CD4-positive, alpha-beta T cell treated with Interleukin-2 at 100 ng/mL for 4 hours (primary cell): ENCODE results near the gene ZNF444.
"Not testable (repeated sequence)": the region's sequence is repeated elsewhere in the genome, so short reads cannot be mapped to it uniquely, and the experiment has no call there.

Experiments used
- DNase-seq: peaks from one replicate; pipeline ENCODE4 v3.0.0-alpha.2; 2020; ENCODE audit warnings: low spot score

Gene ZNF444

DNA sequence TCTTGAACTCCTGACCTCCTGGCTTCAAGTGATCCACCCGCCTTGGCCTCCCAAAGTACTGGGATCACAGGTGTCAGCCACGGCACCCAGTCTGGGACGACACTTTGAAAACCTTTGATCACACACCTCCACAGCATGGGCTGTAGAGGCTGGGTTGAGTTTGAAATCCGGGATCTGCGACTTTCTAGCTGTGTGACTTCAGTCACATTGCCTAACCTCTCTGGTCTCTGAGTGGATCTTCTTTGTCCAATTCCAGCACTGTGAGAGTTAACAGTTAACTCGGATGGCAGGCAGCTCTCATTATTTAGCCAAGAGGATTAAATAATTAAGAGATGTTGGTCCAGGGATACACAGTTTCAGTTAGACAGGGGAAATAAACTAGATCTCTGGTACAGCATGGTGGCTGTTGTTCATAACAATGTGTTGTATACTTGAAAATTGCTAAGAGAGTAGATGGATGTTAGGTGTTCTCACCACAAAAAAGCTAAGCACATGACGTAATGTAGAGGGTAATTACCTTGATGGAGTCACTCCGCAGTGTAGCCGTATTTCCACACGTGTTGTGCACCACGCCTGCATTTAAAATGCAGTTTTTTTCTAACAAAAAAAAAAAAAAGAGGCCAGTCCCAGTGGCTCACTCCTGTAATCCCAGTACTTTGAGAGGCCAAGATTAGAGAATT lies 36.6 kb downstream of the ZNF444 start:
- no peak for DNase-seq

DNA sequence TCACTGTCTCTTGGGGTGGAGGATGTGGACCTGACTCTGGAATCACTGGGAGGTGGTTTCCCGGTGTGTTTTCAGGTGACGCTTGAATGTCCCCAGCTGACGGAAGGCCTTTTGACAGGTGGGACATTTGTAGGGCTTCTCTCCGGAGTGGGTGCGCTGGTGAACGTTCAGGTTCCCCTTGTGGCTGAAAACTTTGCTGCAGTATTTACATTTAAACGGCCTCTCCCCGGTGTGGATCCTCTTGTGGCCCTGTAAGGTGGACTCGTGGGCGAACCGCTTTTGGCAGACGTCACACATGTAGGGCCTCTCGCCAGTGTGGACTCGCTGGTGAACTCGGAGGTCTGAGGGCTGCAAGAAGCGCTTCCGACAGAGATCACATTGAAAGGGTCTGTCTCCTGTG lies 48.7 kb downstream of the ZNF444 start:
- DNase-seq = no peak

DNA sequence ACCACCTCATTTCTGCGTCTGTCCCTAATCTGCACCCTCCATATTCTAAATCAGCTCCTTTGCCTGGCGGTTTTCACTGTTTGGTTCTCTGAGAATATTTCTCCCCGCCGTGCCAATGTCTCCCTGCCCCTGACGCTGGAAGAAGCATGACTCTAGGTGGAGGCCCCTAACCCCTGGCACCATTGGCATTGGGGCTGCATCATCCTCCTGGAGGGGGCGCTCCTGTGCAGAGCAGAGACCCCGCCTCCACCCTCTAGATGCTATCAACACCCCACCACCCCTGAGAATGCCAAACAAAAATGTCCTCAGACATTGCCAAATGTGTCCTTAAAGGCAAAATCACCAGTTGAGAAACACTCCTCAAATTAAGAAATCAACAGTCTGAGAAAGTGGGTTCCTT lies 50.0 kb downstream of the ZNF444 start:
- no peak for DNase-seq

DNA sequence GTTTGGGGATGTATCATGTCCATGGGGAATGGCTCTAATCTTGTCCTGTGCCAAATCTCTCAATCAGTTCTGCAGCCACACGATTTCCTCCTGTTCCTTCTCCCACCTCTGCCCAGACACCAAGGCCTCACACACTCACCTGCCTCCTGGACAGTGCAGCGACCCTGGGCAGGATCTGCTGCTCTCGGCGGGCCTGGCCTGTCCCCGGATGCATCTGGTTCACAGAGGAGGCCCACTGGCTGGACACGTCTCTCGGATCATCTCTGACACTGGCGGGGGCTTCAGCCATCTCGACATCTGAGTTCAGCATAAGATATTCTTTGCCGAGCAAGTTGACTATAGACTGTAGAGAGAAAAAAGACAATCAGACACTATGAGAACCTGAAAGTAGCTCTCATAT lies 50.6 kb downstream of the ZNF444 start:
- DNase-seq = no peak

DNA sequence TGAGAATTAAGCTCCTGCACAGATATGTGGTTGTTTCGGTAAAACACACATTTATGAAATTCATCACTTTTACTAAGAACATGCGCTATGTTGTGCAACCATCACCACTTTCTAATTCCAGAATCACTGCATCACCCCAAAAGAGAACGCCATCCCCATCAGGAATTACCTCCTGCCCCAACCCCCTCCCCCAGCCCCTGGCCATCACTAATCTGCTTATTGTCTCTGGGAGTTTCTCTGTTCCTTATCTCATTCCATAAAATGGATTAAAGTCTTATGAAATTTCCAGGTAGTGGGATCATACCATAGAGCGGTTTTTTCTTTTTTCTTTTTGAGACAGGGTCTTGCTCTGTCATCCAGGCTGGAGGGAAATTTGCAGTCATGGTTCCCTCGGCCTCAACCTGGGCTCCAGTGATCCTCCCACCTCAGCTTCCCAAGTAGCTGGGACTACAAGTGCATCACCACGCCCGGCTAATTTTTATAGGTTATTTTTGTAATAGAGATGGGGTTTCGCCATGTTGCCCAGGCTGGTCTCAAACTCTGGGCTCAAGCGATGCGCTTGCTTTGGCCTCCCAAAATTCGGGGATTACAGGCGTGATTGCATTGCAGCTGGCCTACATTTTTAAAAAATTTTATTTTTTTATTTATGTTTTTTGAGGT lies 53.0 kb downstream of the ZNF444 start:
- no peak for DNase-seq

DNA sequence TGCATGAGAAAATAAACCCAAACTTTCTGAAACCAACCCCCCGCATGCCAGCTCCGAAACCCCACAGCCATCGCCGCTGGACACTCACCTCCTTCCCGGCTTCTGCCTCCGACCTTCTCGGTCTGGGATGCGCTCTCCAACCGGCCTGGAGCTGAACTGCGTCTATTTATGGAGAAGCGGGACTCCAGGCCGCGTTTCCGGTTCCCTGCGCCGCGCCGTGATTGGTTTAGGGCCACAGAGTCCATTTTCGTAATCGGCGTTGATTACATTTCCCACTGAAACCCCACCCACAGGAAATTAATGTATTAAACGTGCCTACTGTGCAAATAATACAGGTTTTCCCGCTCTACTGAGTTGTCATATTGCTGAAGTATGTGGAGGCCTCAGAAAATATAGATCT lies 56.6 kb downstream of the ZNF444 start, which contains the start of gene ZSCAN5B:
Gene ZSCAN5B, minus strand, starts transcription at position 138 of the 400 bp plus-strand sequence. CDS start 4,731 bp downstream, outside the sequence.
- not testable (repeated sequence) for DNase-seq

DNA sequence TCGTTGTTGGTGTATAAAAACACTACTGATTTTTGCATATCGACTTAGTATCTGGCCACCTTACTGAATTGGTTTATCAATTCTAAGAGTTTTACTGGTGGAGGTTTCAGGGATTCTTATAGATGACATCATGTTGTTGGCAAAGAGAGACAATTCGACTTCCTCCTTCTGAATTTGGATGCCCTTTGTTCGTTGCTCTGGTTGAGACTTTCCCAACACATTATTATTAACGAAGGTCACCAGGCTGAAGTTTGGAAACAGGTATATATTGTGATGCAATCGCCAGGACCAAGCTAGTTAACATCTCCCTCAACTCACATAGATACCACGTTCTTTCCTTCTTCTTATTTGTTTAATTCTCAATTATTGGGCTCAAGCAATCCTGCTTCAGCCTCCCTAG lies 58.6 kb downstream of the ZNF444 start:
- DNase-seq = no peak

DNA sequence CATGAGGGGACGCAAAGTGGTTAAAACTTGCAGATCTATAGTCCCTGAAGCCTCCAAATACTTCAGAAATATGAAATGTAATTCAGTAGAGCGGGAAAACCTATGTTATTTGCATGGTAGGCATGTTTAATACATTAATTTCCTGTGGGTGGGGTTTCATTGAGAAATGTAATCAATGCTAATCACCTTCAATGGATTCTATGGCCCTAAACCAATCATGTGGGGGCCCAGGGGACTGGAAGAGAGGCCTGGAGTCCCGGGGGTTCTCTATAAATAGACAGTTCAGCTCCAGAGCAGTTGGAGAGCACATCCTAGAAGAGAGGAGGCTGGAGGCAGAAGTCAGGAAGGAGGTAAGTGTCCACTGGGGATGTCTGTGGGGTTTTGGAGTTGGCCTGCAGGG lies 60.9 kb downstream of the ZNF444 start, which contains the start of gene ZSCAN5C:
Gene ZSCAN5C, plus strand, starts transcription at position 301 of the 400 bp plus-strand sequence. CDS start 3,641 bp downstream, outside the sequence.
- DNase-seq = no peak

DNA sequence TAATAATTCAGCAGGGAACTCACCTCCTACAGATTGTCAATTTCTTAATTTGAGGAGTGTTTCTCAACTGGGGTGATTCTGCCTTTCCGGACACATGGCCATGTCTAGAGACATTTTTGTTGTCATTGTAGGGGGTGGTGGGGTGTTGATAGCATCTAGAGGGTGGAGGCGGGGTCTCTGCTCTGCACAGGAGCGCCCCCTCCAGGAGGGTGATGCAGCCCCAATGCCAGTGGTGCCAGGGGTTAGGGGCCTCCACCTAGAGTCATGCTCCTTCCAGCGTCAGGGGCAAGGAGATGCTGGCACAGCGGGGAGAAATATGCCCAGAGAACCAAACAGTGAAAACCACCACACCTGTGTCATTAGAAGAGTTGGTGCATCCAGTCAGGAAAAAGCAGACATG lies 66.5 kb downstream of the ZNF444 start:
- not testable (repeated sequence) for DNase-seq

DNA sequence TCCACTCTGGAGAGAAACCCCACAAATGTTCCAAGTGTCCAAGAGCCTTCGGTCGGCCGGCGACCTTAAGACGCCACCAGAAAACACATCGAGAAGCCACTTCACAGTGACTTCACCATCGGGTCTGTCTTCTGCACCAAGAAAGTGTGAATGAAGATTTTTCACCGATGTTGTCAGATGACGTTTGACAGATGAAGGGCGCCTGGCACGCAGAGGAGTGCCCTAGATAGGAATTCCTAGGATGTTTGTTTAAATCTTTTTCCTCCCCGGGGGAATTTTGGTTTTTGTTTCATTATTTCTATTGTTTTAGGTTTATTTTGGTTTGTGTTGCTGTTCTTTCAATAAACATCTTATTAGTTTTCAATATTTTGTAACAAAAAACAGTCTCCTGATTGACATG lies 68.0 kb downstream of the ZNF444 start:
- DNase-seq = no peak

DNA sequence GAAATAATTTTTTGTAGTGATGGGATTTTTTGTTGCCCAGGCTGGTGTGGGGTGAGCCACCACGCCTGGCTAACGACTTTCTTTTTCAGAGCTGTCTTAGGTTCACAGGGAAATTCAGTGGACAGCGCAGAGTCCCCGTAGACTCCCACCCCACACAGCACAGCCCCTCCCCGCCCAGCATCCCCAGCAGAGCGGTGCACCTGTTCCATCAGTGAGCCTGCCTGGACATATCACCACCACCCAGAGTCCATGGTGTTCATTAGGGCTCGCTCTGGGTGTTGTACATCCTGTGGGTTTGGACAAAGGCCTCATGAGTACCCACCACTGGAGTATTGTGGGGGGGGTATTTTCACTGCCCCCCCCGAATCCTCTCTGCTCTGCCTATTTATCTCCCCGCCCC lies 68.9 kb downstream of the ZNF444 start:
- DNase-seq = not testable (repeated sequence)
